MM.1S (cell line): Measurements from ENCODE around the gene MS4A4A.

ENCODE experiments used
- CTCF ChIP-seq: fragments of 300-600 bp; sonication (generic); IDR thresholded peaks from 2 replicates; pipeline ENCODE4 v1.5.1; 2016; ENCODE audit warnings: antibody characterized with exemption, low read length, mixed read lengths
- EZH2 ChIP-seq: fragments of 300-600 bp; sonication (generic); optimal IDR thresholded peaks from 2 replicates; pipeline ENCODE3; 2017; ENCODE audit warnings: low read depth, mild to moderate bottlenecking, antibody characterized with exemption, low read length, mixed read lengths
- EZH2phosphoT487 ChIP-seq: fragments of 300-600 bp; sonication (generic); IDR thresholded peaks from 2 replicates; pipeline ENCODE4 v1.6.1; 2018; ENCODE audit warnings: antibody characterized with exemption, low read length

DNA sequence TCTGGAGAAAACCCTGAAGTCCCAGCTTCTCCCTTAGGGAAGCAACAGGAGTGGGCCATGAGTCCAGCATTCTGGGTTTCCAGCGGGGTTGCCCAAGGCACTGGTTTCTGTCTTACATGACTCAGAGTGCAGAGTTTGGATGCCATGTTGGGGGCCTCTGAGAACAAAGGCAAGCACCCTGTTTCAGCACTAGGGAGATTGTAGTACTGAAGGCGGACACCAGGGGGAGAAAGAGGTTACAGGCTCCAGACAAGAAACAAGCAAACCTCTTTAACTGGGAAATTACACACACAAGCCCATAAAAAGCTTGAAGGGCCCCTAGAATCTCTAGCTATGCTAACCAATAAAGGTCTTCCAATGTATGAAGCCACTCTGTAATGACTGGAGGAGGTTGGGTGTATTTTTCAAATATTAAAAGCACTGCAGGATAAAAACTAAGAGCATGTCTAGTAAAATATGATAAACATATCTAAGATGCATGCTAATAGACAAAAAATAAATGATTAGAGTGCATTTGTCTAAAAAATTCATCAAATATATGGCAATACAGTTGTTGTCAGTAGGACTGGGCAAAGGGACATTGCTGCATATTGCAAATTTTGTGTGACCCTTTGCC is 53.6 kb downstream of the MS4A4A start:
- TF ChIP-seq EZH2phosphoT487 = no peak
- peak; percentile 77 for TF ChIP-seq CTCF
- TF ChIP-seq EZH2 = no peak
